ENCODE results near the gene CYP1A2.

- TF ChIP-seq SIN3A (IDR thresholded peaks at IDR 0.05; ENCODE audit: borderline replicate concordance, insufficient read depth, low read length) (no peak), POLR2AphosphoS5 (IDR thresholded peaks at IDR 0.05; ENCODE audit: low read depth, low read length) (no peak), REST (IDR thresholded peaks at IDR 0.05; ENCODE audit: insufficient read depth in 1 of 2, low read depth in 2 of 2, low read length in 2 of 2) (no peak)
Observed at GRCh38 chr15:74758736-74759135, 10.1 kb downstream of the CYP1A2 start.

Measured in PFSK-1 (cell line).